ENCODE data around the gene MSANTD3. TPM values are rescaled to one million over a fixed set of nuclear protein-coding genes. Genes with fewer than 3 reads are reported as not detected.
A peak's percentile ranks its signal among the peaks of the same experiment; 100 is the strongest.
"Not testable (repeated sequence)": the region's sequence is repeated elsewhere in the genome, so short reads cannot be mapped to it uniquely, and the experiment has no call there.

Gene MSANTD3
- total RNA-seq, 1 donor from 2014 or later, result 53.4 TPM

DNA sequence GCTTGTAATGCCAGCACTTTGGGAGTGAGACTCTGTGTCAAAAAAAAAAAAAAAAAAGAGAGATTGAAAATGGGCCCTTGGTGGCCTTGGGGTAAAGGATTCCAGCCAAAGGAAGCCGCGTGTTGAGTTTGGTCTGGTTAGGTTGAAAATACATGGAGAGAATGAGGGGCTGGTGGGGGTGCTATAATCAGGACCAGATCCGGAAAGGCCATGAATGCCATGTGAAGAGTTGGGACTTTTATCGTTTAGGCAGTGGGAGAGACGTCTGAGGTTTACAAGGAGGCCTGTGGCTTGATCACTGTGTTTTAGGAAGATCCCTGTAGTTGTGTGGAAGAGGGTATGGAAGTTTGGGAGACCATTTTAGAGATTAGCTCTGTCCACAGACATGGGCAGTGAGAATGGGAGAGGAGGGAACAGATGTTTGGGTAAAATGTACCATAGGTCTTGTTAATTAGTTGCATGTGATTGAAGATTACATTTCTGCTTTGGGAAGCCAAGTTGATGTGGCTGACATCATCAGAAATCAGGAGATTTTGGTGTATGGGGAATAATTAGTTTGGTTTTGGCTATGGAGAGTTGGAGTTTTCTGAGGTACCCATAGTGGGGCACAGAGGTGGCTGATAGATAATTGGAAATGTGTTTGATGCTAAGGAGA, 3.5 kb downstream of the MSANTD3 start:
- no peak for DNase-seq

DNA sequence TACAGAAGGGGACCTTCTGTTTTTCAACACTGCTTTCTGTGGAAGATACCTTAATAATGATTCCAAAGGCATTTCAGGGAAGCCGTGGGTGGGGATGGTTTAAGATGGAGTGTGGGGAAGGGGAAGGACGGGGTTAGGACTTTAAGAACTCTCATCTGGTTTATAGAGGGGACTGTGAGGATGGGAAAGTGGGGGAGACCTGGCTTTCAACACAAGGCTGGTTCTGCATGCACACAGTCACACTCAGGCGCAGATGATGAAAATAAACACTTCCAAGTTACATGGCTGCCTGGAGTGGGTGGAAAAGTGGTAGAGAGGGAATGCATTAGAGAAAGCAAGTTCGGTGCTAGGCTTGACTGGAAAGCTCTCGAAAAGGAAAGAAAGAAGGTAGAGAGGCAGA, 4.9 kb downstream of the MSANTD3 start:
- no peak for DNase-seq

DNA sequence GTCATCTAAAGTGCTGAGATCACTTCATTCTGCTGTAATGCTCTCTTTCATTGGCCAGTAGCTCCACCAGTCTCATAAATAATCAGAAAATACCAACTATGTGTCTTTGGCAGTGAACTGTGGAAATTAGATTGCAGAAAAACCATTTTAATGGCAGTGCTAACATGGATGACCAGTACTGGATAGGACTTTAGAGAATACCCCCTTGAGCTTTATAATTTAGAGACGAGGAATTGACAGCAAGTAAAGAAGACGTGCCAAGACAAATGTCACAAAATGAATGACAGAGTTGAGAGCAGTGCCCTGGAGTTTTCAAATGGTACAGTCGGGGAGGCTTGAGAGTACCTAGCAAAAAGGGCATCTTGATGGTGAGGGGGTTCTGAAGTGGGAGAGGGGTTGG, 5.8 kb downstream of the MSANTD3 start:
- no peak for DNase-seq

DNA sequence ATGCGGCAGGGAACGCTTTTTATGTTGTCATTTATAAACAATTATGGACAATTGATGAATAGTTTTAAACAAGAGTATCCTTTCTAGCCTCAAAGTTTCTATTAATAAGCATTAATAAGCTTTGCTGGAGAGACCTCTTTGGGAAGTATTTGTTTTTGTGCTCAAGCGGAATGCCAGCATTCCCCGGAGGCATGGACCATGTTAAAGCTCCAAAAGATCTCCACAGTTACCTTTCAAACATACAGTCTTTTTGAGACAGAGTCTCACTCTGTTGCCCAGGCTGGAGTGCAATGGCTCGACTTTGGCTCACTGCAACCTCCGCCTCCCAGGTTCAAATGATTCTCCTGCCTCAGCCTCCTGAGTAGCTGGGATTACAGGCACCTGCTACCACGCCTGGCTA, 9.6 kb downstream of the MSANTD3 start:
- no peak for DNase-seq

DNA sequence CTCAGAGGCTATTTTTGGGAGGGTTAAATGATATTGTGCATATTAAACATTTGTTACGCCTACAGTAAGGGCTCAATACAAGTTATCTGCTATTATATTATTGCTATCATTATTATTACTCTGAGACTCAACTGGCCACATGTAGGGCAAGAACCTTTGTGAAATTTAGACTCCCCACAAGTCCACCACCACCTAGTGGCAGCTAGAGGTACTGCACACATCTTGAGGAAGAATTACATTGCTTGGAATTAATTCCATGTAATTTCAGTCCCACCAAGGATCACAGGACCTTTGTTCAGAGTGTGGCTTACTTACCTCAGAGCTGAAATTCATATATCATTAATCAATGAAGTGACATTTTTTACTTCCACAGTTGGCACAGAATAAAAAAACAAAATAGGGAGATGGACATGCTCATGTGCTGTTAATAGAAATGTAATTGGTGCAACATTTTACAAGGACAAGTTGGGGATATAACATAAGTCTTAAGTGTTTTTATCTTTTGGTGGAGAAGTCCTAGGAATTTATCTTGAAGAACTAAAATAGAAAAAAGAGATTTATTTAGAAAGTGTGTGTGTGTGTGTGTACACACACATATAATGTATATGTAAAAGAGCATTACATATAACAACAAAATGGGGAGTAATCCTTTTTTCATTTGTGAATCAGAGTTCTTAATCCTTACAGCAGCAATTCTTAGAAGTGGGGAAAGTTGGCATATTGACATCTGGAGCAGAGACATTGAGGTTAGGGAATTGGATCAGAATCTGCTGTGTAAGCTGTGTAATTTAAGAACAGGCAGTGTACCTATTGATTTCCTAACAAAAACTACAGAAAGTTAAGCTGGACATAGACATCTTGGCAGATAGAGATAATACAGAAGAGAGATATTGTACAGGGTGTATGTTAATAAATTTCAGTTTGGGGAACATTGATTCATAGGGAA, 11.2 kb downstream of the MSANTD3 start:
- DNase-seq, result peak; percentile 90

DNA sequence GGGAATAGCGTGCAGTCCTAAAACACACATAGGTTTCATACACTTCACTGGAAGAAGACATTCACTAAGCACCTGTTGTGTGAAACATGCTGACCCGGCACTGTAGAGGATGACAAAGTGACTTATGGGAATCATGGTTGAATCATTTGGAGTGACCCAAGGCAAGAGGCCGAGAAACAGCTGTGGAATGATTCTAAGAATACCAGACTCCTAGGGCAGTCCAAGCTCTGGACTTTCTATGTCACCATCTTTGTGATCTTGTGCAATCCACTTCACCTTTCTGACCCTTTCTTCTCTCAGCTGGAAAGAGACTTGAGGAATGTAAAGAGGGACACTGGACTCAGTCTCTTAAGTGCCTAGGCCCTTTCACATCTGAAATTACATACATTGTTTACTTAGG, 13.1 kb downstream of the MSANTD3 start:
- DNase-seq, result no peak

DNA sequence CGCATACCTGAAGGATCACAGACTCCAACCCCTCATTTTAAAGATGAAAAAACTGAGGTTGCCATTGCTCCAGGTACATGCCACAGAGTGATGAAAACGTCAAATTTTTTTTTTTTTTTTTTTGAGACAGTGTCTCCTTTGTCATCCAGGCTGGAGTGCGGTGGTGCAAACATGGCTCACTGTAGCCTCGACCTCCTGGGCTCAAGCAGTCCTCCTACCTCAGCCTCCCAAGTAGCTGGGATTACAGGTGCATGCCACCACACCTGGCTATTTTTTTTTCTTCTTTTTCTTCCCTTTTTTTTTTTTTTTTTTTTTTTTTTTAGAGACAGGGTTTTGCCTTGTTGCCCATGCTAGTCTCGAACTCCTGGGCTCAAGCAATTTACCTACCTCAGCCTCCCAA, 13.5 kb downstream of the MSANTD3 start:
- not testable (repeated sequence) for DNase-seq

DNA sequence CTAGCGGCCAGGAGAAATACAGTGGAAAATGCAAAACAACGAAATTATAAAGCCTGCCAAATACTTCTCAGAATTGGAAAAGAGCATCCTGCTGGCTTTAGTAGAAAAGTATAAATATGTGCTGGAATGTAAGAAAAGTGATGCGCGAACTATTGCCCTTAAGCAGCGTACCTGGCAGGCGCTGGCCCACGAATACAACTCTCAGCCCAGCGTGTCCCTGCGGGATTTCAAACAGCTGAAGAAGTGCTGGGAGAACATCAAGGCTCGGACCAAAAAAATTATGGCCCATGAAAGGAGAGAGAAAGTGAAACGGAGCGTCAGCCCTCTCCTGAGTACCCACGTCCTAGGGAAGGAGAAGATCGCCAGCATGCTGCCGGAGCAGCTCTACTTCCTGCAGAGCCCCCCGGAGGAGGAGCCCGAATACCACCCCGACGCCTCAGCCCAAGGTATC, 15.0 kb downstream of the MSANTD3 start:
- no peak for DNase-seq

DNA sequence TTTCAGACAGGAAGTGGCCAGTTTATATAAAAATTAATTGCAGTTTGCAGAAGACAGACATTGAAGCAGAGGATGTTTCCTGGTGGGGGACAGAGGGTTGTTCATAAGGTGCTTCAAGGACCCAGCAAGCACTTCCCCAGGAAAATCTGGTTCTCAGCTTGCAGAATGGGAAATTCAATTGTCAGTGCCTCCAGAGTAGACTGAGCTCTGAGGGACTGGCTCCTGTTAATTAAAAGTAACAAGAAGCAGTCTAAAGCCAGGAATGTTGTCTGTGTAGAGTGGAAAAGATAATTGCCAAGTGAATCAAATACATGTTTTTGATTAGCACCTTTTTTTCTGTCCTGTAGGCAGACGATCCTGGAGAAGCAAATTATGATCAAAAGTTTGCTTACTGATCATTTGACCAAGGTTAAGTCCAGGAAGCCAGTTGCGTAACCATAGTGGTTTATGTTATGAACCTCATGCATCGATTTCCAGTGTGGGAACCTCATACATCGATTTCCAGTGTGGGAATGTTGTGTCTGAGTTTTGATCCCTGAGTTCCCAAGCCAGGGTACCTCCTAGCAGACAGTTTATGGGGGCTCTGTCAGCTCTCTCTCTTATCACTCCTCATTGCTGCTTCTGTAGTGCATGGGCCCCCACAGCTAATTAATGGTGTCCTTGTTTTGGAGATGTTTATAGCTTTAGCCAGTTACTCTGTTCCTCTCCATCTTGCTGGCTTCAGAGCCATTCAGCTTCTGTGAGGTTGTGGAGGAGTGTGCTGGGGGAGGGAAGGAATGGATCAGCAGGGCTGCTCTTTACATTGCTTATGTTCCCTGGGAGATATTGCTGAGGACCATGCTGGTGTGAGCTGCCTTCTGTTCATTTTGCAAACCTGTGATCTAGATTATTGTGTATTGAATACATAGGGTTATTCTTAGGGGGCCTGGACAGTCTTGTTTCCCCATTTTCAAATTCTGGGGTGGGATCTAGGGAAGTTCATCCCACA, 17.1 kb downstream of the MSANTD3 start:
- no peak for DNase-seq

DNA sequence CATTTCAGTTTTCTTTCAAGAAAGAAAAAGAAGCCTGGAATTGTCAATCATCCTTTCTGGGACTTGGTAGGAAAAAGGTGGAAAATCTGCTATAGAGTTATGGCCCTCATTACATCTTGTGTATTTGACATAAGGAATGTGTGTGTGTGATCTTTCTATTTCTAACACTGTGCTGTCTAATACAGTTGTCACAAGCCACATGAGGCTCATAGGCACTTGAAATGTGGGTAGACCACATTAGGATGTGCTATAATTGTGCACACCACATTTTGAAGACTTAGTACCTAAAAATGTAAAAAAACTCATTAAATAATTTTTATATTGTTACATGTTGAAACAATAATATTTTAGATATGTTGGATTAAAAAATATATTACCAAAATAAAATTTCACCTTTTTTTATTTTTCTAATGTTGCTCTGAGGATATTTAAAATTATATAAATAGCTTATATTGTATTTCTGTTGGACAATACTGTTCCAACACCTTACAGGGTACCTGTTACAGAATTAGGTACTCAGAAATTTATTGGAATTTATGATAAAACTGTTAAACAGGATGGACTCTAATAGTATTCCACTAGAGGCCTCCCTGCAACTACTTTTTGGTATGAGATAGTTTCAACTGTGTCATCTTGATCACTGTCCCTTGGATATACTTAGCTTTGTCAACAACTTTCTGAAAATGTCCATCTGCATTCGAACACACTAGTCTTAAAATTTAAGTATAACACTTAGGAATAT, 18.4 kb downstream of the MSANTD3 start:
- DNase-seq, result no peak

DNA sequence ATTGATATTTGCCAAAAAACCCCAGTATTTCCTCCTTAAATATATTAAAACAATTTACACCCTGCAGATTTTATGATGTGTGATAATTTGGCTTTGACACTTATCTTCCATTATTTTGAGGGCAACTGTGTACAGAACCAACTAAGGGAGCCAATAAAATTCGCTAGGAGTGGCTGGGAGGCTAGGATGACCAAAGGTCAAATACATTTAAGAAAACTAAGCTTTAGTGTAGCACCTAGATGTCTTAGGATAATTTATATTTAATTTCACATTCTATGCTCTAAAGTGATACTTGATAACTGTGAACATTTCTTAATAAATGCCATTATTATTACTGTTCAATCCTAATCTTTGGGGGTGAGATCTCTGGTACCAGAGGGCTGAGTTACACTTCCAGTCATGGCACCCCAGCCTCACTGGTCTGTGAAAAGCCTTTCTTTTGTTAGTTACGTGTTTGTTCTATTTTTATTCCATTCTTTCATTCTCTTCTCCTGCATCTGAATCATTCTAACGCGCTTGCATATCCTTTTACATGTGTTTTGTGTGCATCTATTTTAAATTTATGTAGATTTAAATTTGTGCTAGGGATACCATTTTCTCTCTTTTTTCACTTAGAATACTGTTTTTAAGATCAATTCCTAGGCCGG, 19.1 kb downstream of the MSANTD3 start:
- DNase-seq, result no peak

DNA sequence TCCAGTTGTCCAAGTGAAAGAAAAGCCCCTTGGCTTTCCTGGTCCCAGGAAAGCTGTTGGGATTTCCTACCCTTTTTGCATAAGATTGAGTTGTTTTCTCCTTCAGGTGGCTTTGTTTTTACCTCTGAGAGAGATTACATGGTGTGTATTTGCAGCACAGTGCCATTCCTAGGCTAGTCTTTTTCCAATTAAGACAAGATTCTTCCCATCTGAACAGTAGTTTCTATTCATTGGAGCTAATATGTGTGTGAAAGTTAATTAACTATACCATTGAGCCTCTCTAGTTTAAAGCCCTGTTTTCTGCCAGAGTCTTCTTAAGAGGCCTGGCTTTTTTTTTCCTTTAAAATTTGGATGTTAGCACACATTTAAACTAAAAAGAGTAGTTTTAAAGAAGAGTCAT, 20.1 kb downstream of the MSANTD3 start:
- no peak for DNase-seq

DNA sequence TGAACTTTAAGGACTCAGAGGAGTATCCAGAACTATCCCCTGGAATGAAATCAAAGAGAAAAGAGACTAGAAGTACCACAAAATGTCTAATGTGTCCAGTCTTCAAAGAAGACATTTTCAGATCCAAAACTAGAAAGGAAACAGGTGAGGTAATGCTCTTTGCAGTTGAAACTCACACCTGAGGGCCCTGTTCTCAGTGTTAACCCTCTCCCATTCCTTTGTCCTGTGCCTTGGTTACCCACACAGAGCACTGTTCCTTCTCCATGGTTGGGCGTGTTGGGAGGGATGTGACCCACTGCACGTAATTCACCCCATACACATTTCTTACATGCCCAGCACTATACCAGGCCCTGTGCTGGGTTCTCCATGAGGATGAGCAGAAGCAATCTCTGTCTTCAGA, 21.3 kb downstream of the MSANTD3 start:
- no peak for DNase-seq

DNA sequence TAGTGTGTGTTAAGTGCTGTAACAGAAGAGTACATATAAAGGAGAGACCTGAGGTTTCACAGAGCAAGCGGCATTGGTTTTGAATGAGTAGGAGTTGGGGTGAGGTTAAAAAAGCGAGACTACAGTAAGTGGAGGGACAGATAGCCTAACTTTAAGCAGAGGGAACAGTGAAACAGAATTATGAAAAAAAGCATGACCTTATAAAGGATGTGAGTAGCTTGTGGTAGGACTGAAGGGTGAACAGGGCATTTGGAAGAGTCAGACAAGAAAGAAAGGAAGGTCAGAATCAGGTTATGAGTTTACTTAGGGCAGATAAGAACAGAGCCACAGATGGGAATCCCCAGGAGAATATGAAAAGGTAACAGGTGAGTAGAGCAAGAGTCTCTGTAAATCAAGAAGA, 22.5 kb downstream of the MSANTD3 start:
- DNase-seq, result no peak

DNA sequence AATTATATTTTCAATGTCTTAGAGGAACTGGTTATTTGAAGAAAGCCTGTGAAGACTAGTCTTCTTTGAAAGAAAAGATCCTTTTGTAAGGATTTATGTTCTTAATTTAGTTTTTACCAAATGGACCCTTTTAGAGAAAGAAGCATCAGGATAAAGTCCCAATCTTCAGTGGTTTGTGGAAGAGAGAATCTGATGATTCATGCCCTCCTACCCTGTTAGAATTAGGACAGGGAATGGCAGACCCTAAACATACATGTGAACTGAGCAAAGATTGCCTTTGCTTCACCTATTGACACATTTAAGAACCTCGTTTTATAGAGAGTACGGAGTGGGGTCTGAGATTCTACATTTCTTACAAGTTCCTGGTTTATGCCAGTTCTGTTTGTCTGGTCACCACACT, 26.0 kb downstream of the MSANTD3 start:
- DNase-seq, result no peak

DNA sequence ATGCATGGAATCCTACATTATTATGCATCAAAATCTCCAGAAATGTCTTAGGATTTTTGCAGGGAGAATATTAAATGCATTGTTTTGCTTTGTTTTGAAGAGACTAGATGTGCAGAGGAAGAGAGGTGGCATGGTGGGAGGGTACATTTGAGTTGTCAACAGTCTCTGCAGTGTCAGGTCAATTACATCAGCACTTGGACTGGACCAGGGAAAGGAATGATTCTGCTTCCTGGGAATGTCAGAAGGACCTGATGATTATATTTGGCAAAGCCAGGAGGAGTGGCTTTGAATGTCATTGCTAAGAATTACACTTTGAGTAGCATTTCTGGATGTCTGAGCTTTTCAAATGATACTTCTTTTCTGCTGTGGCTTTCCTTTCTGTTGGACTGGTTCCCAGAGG, 28.5 kb downstream of the MSANTD3 start:
- peak; percentile 41 for DNase-seq

DNA sequence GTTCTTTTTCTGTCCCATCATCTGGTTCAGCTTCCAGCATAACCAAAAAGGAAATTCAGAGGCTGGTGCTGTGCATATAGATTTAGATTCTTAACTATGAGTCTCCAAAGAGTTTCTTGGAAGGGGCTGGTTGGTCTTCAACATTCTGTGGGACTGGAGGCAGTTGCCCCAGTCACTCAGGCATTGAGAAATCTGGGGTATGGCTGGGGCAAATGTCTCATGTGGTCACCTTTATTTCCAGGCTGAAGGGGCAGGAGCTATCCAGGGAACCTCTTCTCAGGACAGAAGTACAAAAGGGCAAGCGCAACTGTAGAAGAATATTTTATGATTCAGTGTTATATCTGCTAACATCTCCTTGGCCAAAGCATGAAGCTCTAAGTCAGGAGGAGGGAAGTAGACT, 30.6 kb downstream of the MSANTD3 start:
- DNase-seq, result no peak

DNA sequence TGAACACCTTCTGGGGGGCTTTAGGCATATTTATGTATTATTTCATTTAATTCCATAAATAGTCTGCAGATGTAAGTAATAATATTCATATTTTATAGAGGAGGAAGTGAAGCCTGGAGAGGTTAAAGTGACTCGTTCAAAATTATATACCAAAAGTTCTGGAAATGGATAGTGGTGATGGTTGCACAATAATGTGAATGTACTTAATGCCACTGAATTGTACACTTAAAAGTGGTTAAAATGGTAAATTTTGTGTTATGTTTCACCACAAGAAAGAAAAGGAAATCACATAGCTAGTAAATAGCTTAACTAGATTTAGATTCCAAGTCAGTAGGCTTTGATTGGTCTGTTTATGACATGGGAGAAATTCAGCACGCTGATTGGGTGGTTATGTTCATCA, 33.0 kb downstream of the MSANTD3 start:
- no peak for DNase-seq

DNA sequence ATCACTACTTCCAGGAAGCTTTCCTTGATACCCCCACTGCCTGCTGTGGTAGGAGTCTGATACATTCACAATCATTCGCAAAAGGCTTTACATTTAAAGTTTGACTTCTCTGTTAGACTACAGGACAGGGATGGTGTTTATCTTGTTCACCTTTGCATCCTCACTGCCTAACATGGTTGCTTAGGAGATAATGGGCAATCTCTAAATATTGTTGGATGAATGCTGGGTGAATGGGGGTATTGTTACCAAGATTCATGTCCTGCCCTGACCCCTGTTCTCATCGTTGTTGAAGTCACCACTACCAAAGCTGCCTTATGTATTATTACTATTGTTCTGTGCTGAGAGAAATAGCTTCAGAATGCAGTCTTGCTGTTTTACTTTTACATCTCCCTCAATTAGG, 38.3 kb downstream of the MSANTD3 start:
- DNase-seq, result no peak

DNA sequence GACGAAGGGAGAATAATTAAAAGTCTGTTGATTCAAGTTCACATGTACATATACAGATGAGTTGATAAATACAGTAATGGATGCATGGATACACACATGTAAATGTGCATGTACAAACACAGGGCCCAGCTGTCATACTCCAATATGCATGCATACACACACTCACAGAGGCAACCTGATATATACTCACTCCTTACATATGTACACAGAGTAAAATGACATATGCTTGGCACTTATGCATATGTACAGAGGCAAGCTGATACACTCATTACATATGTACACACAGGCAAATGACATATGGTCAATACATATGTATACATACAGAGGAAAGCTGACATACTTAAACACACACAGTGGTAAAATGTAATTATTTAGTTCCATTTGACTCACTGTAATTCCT, 38.8 kb downstream of the MSANTD3 start:
- DNase-seq, result no peak

DNA sequence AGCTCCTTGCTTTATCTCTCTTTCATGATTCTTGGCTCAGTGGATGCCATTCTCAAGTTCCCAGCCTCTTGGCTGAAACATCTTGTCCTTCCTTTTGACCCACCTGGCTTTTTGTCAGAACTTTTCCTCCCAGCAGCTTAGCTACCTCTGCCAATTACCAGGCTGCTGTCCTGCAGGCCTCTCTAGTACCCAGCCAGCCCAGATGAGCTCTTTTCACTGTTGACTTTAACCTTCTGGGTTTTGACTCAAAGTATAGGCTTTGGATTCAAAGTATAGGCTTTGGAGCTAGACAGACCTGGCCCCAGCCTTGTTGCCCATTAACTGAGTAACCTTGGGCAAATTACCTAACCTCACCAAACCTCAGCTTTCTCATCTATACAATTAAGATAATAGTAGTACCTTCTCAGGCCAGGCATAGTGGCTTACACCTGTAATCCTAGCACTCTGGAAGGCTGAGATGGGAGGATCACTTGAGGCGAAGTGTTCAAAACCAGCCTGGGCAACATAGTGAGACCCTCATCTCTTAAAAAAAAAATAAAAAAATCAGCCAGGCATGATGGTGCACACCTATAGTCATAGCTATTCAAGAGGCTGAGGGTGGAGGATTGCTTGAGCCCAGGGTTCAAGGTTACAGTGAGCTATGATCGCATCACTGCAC, 39.4 kb downstream of the MSANTD3 start:
- DNase-seq, result no peak

All from dermis blood vessel endothelial cell (primary cell).